ENCODE results near the gene WWOX.

WWOX gene

DNA sequence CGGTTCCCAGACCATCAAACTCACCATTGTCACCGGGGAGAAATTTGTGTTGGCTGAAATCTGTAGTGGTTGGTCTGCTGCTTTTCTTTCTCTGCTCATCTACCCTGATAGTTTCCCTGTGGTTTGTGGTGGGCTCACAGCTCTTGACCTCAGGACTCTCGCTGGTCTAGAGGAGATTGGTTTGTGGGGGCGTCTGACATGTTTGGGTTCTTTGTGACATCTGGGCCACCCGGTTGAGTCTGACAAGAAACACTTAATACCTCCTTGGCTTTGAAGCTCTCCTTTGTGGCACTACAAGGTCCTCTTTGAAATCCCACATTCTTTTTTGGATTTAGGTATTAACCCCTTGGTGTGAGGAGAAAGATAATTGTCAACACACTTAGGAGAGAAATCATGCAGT is 662.0 kb downstream of the WWOX start:
- Histone ChIP-seq H2AFZ (ENCODE audit: low read depth, low read length) (no peak overlapping the region), H3K9ac (ENCODE audit: low read depth, low read length) (no peak overlapping the region), H3K4me3 (ENCODE audit: low read depth in 1 of 2, low read length in 2 of 2) (no peak overlapping the region), H3K36me3 (ENCODE audit: insufficient read depth, low read length) (no peaks in the 10 kb centered on the region), H3K27me3 (ENCODE audit: insufficient read depth, low read length, poor library complexity) (no peaks in the 10 kb centered on the region), H3K79me2 (ENCODE audit: insufficient read depth, low read length) (no peaks in the 10 kb centered on the region), H3K4me2 (ENCODE audit: insufficient read depth, low read length) (no peak overlapping the region), H3K4me1 (ENCODE audit: insufficient read depth, low read length) (0 out of 2 replicates have a peak, but pooled peaks cover 3% of the 10 kb centered on the region), H3K27ac (ENCODE audit: low read length) (no peak overlapping the region), H4K20me1 (ENCODE audit: insufficient read depth, low read length) (no peaks in the 10 kb centered on the region), H3K9me3 (ENCODE audit: insufficient read depth, low read length, severe bottlenecking) (no peaks in the 10 kb centered on the region)
- DNase-seq (no peak), ATAC-seq (ENCODE audit: insufficient read depth, low read depth) (no peak)
- no peak for TF ChIP-seq EZH2 (IDR thresholded peaks at IDR 0.05; ENCODE audit: borderline replicate concordance, low read depth, low read length, severe bottlenecking)
- TF ChIP-seq, protein P1, sequence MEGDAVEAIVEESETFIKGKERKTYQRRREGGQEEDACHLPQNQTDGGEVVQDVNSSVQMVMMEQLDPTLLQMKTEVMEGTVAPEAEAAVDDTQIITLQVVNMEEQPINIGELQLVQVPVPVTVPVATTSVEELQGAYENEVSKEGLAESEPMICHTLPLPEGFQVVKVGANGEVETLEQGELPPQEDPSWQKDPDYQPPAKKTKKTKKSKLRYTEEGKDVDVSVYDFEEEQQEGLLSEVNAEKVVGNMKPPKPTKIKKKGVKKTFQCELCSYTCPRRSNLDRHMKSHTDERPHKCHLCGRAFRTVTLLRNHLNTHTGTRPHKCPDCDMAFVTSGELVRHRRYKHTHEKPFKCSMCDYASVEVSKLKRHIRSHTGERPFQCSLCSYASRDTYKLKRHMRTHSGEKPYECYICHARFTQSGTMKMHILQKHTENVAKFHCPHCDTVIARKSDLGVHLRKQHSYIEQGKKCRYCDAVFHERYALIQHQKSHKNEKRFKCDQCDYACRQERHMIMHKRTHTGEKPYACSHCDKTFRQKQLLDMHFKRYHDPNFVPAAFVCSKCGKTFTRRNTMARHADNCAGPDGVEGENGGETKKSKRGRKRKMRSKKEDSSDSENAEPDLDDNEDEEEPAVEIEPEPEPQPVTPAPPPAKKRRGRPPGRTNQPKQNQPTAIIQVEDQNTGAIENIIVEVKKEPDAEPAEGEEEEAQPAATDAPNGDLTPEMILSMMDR (IDR thresholded peaks at IDR 0.05; ENCODE audit: borderline replicate concordance, extremely low read depth, low read length, poor library complexity, severe bottlenecking) = no peak

DNA sequence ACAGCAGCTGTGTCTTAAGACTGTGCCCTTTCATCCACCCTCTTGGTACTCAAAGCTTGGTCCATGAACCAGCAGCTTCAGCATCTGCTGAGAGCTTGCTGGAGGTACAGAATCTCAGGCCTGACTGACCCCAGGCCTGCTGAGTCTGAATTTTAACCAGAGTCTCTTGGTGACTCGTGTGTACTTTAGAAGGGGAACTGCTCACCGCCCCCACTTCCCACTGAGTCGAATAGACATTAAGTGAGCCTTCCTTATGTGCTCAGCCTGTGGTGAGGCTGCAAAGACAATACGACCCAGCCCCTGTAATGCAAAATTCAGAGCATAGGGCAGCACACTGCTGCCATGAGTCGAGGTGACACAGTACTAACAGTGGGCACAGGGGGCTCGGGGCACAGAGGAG is 662.8 kb downstream of the WWOX start:
- no peak overlapping the region for H3K27ac ChIP-seq (ENCODE audit: low read length)
- no peaks in the 10 kb centered on the region for H3K27me3 ChIP-seq (ENCODE audit: insufficient read depth, low read length, poor library complexity)
- no peak overlapping the region for H3K4me2 ChIP-seq (ENCODE audit: insufficient read depth, low read length)
- no peak overlapping the region for H3K4me3 ChIP-seq (ENCODE audit: low read depth in 1 of 2, low read length in 2 of 2)
- no peak overlapping the region for H3K9ac ChIP-seq (ENCODE audit: low read depth, low read length)
- H3K4me1 ChIP-seq (ENCODE audit: insufficient read depth, low read length) = 0 out of 2 replicates have a peak, but pooled peaks cover 3% of the 10 kb centered on the region
- TF ChIP-seq EZH2 (IDR thresholded peaks at IDR 0.05; ENCODE audit: borderline replicate concordance, low read depth, low read length, severe bottlenecking) = no peak
- TF ChIP-seq, protein P1 (IDR thresholded peaks at IDR 0.05; ENCODE audit: borderline replicate concordance, extremely low read depth, low read length, poor library complexity, severe bottlenecking) = no peak
- no peak overlapping the region for H2AFZ ChIP-seq (ENCODE audit: low read depth, low read length)
- no peaks in the 10 kb centered on the region for H3K9me3 ChIP-seq (ENCODE audit: insufficient read depth, low read length, severe bottlenecking)
- no peaks in the 10 kb centered on the region for H3K36me3 ChIP-seq (ENCODE audit: insufficient read depth, low read length)
- H3K79me2 ChIP-seq (ENCODE audit: insufficient read depth, low read length) = no peaks in the 10 kb centered on the region
- no peaks in the 10 kb centered on the region for H4K20me1 ChIP-seq (ENCODE audit: insufficient read depth, low read length)
- DNase-seq = no peak
- ATAC-seq (ENCODE audit: insufficient read depth, low read depth) = no peak

DNA sequence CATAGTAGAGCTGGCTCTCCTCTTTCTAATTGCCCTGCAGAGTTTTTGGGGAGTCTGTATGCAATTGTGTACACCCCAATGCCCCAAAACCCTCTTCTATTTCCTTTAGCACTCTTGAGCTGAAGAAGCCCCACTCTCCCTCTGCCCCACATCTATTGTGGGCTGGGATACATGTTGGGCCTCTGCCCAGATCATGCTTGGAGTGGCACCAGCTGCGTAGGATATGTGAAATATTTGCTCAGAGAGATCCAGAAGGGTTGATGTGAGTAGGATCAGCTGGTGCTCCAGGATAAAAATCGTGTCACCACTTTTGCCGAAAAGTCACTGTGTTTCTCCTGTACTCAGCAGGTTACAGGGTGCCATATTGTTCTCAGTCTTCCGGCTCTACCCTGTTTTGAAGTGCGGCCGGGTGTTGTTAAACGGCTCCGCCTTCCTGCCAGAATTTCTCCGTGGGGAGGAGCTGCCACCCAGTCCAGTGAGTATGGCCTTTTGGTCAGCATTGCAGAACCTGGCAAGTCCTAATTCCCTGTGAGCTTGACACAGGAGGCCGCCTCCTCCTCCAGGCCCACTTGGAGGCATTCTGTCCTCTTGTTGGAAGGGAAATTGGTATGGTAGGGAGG is 664.5 kb downstream of the WWOX start:
- Histone ChIP-seq H3K36me3 (ENCODE audit: insufficient read depth, low read length) (no peaks in the 10 kb centered on the region), H3K27me3 (ENCODE audit: insufficient read depth, low read length, poor library complexity) (no peaks in the 10 kb centered on the region), H3K4me2 (ENCODE audit: insufficient read depth, low read length) (no peak overlapping the region), H3K9me3 (ENCODE audit: insufficient read depth, low read length, severe bottlenecking) (no peaks in the 10 kb centered on the region), H3K27ac (ENCODE audit: low read length) (no peak overlapping the region), H3K4me3 (ENCODE audit: low read depth in 1 of 2, low read length in 2 of 2) (no peak overlapping the region), H2AFZ (ENCODE audit: low read depth, low read length) (no peak overlapping the region), H3K9ac (ENCODE audit: low read depth, low read length) (no peak overlapping the region), H3K79me2 (ENCODE audit: insufficient read depth, low read length) (no peaks in the 10 kb centered on the region), H4K20me1 (ENCODE audit: insufficient read depth, low read length) (no peaks in the 10 kb centered on the region), H3K4me1 (ENCODE audit: insufficient read depth, low read length) (0 out of 2 replicates have a peak, but pooled peaks cover 3% of the 10 kb centered on the region)
- TF ChIP-seq EZH2 (IDR thresholded peaks at IDR 0.05; ENCODE audit: borderline replicate concordance, low read depth, low read length, severe bottlenecking) = no peak
- TF ChIP-seq, protein P1 (IDR thresholded peaks at IDR 0.05; ENCODE audit: borderline replicate concordance, extremely low read depth, low read length, poor library complexity, severe bottlenecking) = no peak
- DNase-seq = no peak
- ATAC-seq (ENCODE audit: insufficient read depth, low read depth) = no peak
